NCI-H1694 (cell line): ENCODE results near the gene ABLIM2.

Source experiments
- DNase-seq: peaks from one replicate; lab custom pipeline; 2025; lab: John Stamatoyannopoulos, UW

The ABLIM2 gene

DNA sequence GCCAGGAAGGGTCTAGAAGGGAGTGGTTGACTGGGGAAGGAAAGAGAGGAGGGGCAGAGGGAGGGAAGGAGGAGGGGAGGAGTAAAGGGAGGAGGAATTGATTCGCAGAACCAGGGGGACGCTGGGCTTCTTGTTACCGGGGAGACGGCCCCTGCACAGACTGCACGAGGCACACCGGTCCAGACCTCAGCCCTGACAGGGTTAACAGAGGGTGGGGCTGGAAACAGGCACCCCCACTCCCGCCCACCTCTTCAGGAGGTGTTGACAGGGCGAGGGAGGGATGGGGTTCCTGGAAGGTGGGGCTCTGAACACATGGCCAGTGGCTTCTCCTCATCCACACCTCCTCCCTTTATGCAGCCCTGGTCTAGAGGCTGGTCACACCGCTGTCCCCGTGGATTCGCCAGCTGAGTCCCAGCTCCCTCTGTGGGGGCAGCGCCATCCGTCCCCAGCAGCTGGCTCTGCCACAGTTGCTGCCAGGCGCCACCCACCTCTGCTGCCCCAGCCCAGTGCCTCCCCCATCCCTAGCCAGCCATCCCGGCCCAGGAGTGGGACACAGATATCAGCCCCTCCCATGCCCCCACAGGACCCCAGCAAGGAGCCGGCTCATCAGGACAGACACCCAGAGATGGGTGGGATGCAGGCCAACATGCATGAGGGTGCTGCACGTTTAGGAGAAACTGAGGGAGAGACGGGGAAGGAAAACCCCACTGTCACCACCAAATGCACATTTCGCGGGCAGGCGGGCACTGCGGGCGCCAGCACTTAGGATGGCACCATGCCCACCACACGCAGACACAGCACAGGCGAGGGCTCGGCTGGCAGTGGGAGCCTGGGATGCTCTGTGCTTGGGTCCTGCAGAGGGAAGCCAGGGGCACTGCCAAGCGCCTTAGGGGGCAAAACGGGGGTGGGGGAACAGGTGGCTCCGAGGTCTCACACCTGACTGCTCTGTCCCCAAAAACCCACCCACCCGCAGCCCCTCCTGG lies 87.6 kb downstream of the ABLIM2 start:
- no peak for DNase-seq

GRCh38 chr4:8069102-8069752 lies 89.4 kb downstream of the ABLIM2 start:
- DNase-seq: no peak

- DNase-seq: no peak
These were observed 90.4 kb downstream of the ABLIM2 start for GRCh38 chr4:8067945-8068896.

DNA sequence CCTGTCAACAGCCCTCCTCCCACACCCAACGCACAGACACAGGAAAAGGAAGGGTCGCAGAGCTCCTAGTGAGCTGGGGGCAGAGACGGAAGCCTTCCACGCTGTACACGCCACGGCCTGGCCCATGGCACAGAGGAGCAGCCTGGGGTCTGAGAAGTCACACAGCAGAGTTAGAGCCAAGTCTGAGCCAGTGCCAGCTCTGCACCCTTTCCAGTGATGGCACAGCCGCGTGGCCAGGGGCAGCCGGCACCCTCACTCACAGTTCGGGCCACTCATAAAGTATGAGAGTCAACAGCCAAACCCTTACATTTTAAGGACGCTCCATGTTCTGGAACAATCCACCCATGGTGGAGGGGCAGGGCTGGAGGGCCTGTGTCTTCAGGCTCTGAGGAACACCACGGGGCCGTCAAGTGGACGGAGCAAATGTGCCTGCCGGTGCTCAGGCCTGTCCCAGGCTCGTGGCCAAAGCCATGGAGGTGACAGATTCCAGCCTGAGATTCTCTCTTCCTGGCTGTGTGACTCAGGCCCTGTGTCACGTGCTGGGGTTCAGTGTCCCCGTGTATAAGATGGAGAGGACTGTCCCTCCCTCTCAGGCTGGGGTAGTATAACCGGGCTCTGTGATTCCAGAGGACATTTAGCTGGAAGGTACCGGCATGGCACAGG lies 91.2 kb downstream of the ABLIM2 start:
- DNase-seq: no peak

DNA sequence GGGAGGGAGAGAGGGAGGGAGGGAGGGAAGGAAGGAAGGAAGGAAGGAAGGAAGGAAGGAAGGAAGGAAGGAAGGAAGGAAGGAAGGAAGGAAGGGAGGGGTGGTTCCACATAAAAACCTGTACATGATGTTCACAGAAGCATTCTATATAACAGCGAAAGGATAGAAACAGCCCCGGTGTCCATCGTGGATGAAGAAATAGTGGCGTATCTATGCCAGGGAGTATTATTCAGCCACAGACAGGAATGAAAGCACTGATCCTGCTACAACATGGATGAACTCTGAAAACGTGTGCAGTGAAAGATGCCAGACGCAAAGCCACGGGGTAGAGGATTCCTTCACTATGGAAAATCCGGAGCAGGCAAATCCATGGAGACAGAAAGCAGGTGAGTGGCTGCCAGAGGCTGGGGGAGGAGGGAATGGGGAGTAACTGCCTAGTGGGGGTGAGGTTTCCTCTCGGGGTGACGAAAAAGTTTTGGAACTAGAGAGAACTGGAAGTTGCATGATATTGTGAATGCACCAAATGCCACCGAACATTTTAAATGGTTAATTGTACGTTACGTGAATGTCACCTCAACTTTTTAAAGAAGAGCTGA lies 92.2 kb downstream of the ABLIM2 start:
- no peak for DNase-seq

- DNase-seq: no peak
These were observed 94.5 kb downstream of the ABLIM2 start for GRCh38 chr4:8063974-8064563.

DNA sequence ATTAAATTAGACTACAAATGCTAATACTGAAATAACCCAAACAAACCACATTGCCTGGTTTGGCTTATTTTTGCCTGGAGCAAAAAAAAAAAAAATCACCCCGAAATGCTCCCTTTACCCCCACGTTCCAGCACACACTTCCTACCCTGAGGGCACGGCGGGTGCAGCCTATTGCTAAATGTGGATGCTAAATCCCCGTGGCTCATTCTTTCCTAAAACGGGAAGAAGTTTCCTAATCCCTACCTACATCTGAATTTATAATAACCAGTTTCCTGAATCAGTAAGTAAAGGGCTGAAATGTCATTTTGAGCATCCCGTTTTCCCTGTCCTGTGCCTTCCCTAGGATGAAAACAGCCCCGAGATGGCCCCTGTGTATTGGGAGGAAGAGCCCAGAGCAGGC lies 97.0 kb downstream of the ABLIM2 start:
- no peak for DNase-seq

- no peak for DNase-seq
These were observed 97.5 kb downstream of the ABLIM2 start for GRCh38 chr4:8061145-8061544.

GRCh38 chr4:8060632-8061031 lies 98.0 kb downstream of the ABLIM2 start:
- DNase-seq: no peak

GRCh38 chr4:8058031-8058479 lies 100.6 kb downstream of the ABLIM2 start:
- DNase-seq: no peak

GRCh38 chr4:8055206-8055605 lies 103.4 kb downstream of the ABLIM2 start:
- no peak for DNase-seq

GRCh38 chr4:8053688-8054449 lies 104.7 kb downstream of the ABLIM2 start:
- peak; percentile 57 for DNase-seq

- DNase-seq: no peak
These were observed 106.4 kb downstream of the ABLIM2 start for GRCh38 chr4:8052160-8052691.

- no peak for DNase-seq
These were observed 107.0 kb downstream of the ABLIM2 start for GRCh38 chr4:8051644-8052043.

DNA sequence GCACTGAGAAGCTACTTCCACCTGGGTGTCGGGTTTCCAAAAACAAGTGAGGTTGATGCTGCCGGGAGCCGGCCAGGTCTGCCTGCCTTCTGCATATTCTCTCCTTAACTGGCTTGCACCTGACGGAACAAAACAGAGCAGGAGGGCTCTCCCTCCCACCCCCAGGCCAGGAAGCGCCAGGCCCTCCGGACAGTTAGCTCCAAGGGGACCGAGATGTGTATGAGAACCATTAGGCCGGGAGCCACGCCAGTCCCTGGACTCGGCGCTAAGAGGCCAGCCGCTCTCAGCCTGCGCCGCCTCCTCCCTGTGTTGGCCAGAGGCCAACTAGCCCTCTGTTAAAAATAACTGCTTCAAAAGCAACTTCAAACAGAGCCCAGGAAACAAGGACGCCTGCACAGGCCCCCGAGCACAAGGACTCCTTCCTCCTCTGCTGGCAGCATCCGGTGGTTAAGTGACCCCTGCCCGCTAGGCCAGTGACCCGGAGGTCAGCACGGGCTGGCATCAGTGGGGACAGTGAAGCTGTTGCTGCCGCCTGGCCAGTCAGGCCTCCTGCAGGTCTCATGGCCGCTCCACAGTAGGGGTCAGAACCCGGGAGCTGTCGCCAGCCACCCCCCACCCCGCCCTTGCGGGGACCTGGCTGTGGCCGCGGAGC lies 107.9 kb downstream of the ABLIM2 start:
- DNase-seq: no peak

GRCh38 chr4:8050180-8050554 lies 108.4 kb downstream of the ABLIM2 start:
- no peak for DNase-seq

- no peak for DNase-seq
These were observed 109.5 kb downstream of the ABLIM2 start for GRCh38 chr4:8048856-8049676.
